B cell (primary cell): ENCODE measurements around the gene LRRC8E. TPM values are rescaled to one million over a fixed set of nuclear protein-coding genes. Genes with fewer than 3 reads are reported as not detected.
A peak's percentile ranks its signal among the peaks of the same experiment; 100 is the strongest.

Source experiments
- ATAC-seq: fragments of 200-7000 bp; cut with Tn5 transposase; one replicate; pipeline ENCODE4 v1.10.0; 2021; ENCODE audit warnings: low read depth, mild to moderate bottlenecking, moderate number of reproducible peaks, moderate library complexity
- CTCF ChIA-PET: fragments of 350-600 bp; sonication (Branson Sonifier 250); formaldehyde crosslinking; loops from one replicate; lab custom pipeline; 2021; ENCODE audit warnings: antibody characterized with exemption, inconsistent platforms; lab: Charles Lee
- POLR2A ChIA-PET: fragments of 350-600 bp; sonication (Branson Sonifier 250); formaldehyde crosslinking; loops from one replicate; lab custom pipeline; 2021; ENCODE audit warnings: antibody characterized with exemption; lab: Charles Lee
- DNase-seq: peaks from one replicate; pipeline ENCODE4 v3.0.0; 2013
- H2AFZ ChIP-seq: 2 replicates; pipeline ENCODE4 v1.6.1; 2012; ENCODE audit warnings: mild to moderate bottlenecking, low read depth, low read length; ENCODE audit not compliant: insufficient read depth, poor library complexity, severe bottlenecking
- H3K27ac ChIP-seq, 2 donors: 1 replicate in 1 of 2; 2 replicates in 1 of 2; pipeline ENCODE4 v1.5.1; 2012 to 2013; ENCODE audit warnings: low read length in 2 of 2, mild to moderate bottlenecking in 2 of 2, moderate library complexity in 1 of 2
- H3K27me3 ChIP-seq, 4 experiments: fragments of 200-600 bp in 1 of 4; sonication (generic) in 1 of 4; replicated peaks in 1 of 4; 1 replicate in 2 of 4; 2 replicates in 2 of 4; pipeline versions ENCODE4 v1.6.1 to v1.7.0; 2013 to 2016; ENCODE audit warnings: low read length in 3 of 4, mild to moderate bottlenecking in 2 of 4, mixed read lengths in 1 of 4, moderate library complexity in 1 of 4; ENCODE audit not compliant: insufficient read depth in 4 of 4, control insufficient read depth in 3 of 4; ENCODE audit errors: control extremely low read depth in 1 of 4
- H3K36me3 ChIP-seq, 2 experiments: replicated peaks in 1 of 2; 1 replicate in 1 of 2; 2 replicates in 1 of 2; pipeline versions ENCODE4 v1.6.1 to v1.7.1; 2013; ENCODE audit warnings: low read length in 1 of 2; ENCODE audit not compliant: insufficient read depth in 2 of 2, control insufficient read depth in 1 of 2; ENCODE audit errors: control extremely low read depth in 1 of 2, extremely low read depth in 1 of 2
- H3K4me1 ChIP-seq, 2 donors: fragments of 200-600 bp in 1 of 2; sonication (generic) in 1 of 2; 1 replicate in 1 of 2; 2 replicates in 1 of 2; pipeline versions ENCODE4 v1.5.1 to v1.6.1; 2013 to 2017; ENCODE audit warnings: low read length in 2 of 2; ENCODE audit not compliant: control insufficient read depth in 2 of 2, insufficient read depth in 2 of 2
- H3K4me2 ChIP-seq: replicated peaks from 2 replicates; pipeline ENCODE3; 2012; ENCODE audit warnings: mild to moderate bottlenecking, low read depth, low read length; ENCODE audit not compliant: poor library complexity, severe bottlenecking
- H3K4me3 ChIP-seq, 5 experiments: fragments of 200-600 bp in 1 of 5; sonication (generic) in 1 of 5; 1 replicate in 3 of 5; 2 replicates in 2 of 5; pipeline versions ENCODE4 v1.5.1 to v1.7.0; 2011 to 2016; ENCODE audit warnings: low read length in 4 of 5, mild to moderate bottlenecking in 4 of 5, low read depth in 2 of 5, control low read depth in 1 of 5, moderate library complexity in 1 of 5; ENCODE audit not compliant: insufficient read depth in 1 of 5; ENCODE audit errors: control extremely low read depth in 1 of 5, extremely low read depth in 1 of 5
- H3K79me2 ChIP-seq: fragments of 200-600 bp; sonication (generic); one replicate; pipeline ENCODE4 v1.6.0; 2016; ENCODE audit warnings: low read length; ENCODE audit not compliant: control insufficient read depth, insufficient read depth
- H3K9ac ChIP-seq: fragments of 200-600 bp; sonication (generic); 2 replicates; pipeline ENCODE4 v1.6.1; 2017; ENCODE audit warnings: mild to moderate bottlenecking, low read length, moderate library complexity
- H3K9me3 ChIP-seq, 3 donors: one replicate each; pipeline versions ENCODE4 v1.6.1 to v1.7.1; 2013; ENCODE audit warnings: low read length in 2 of 3; ENCODE audit not compliant: control insufficient read depth in 2 of 3, insufficient read depth in 1 of 3; ENCODE audit errors: control extremely low read depth in 1 of 3
- H4K20me1 ChIP-seq: 2 replicates; pipeline ENCODE4 v1.6.0; 2012; ENCODE audit warnings: mild to moderate bottlenecking, low read length; ENCODE audit not compliant: insufficient read depth, control insufficient read depth, poor library complexity, severe bottlenecking
- H3K27ac Mint-ChIP-seq: one replicate; pipeline ENCODE4 v1.8.0; 2021; ENCODE audit warnings: mixed read lengths
- H3K27me3 Mint-ChIP-seq: one replicate; pipeline ENCODE4 v1.8.0; 2021; ENCODE audit warnings: mixed read lengths
- H3K4me1 Mint-ChIP-seq: one replicate; pipeline ENCODE4 v1.8.0; 2021; ENCODE audit warnings: mixed read lengths
- H3K4me3 Mint-ChIP-seq: one replicate; pipeline ENCODE4 v1.8.0; 2021; ENCODE audit warnings: mixed read lengths
- H3K9me3 Mint-ChIP-seq: one replicate; pipeline ENCODE4 v1.8.0; 2022; ENCODE audit warnings: mixed read lengths; ENCODE audit not compliant: insufficient read depth
- CTCF ChIP-seq: fragments of 200-600 bp; IDR thresholded peaks from one replicate; pipeline ENCODE4 v1.8.0; 2022; ENCODE audit warnings: antibody characterized with exemption, mild to moderate bottlenecking
- EZH2 ChIP-seq: IDR thresholded peaks from 2 replicates; pipeline ENCODE4 v1.6.1; 2012; ENCODE audit warnings: borderline replicate concordance, low read depth, mild to moderate bottlenecking, moderate library complexity, low read length; ENCODE audit not compliant: insufficient read depth, poor library complexity, severe bottlenecking
- WGBS: methylation state at CpG from one replicate; pipeline ENCODE4 v1.1.5; 2013; ENCODE audit warnings: missing lambda C conversion rate; ENCODE audit not compliant: insufficient coverage; 5-methylcytosine and 5-hydroxymethylcytosine counted together
- intact Hi-C: fragments of 100-400 bp; cut with micrococcal nuclease; formaldehyde crosslinking; loops from one replicate; pipeline ENCODE4 v1.10.0; 2022
- polyA plus RNA-seq: library from polyadenylated mRNA; depleted of rRNA; stranded (reverse); fragments of >200 nt; gene quantifications from 2 replicates; pipeline ENCODE4 v1.2.3, GENCODE V29; 2012
- total RNA-seq, 2 donors: library from RNA; stranded (reverse); fragments of 120-200 nt in 1 of 2; gene quantifications; 1 replicate in 1 of 2; 2 replicates in 1 of 2; pipeline versions ENCODE4 v1.2.3 to v1.2.4, GENCODE V29; 2013 to 2022

Gene LRRC8E
- total and polyA plus RNA-seq, 2 donors (not counting 1 experiment from before 2014, with no cell fraction given) = not detected

- Histone ChIP-seq H3K9me3 (peaks cover 0 to 56% (median 0%) of the 10 kb centered on the region in 3 donors), H4K20me1 (peaks cover 11% of the 10 kb centered on the region), H3K4me2 (no peak overlapping the region), H3K36me3 (no peaks in the 10 kb centered on the region), H3K4me3 (no peak overlapping the region), H3K27me3 (peaks cover 0 to 77% (median 19%) of the 10 kb centered on the region in 4 experiments), H3K9ac (no peak overlapping the region), H3K4me1 (peaks cover 41 to 42% of the 10 kb centered on the region in 2 donors), H3K79me2 (no peaks in the 10 kb centered on the region), H2AFZ (no peak overlapping the region), H3K27ac (no peak overlapping the region)
- Mint-ChIP-seq H3K4me3 (no peak overlapping the region), H3K27me3 (peaks cover 22% of the 10 kb centered on the region), H3K9me3 (peaks cover 4% of the 10 kb centered on the region), H3K27ac (no peak overlapping the region), H3K4me1 (peaks cover 27% of the 10 kb centered on the region)
- WGBS = 90% methylated on average over 12 of the region's 12 CpGs
- CTCF ChIA-PET = no interaction called here
- DNase-seq (peak; percentile 23), ATAC-seq (no peak)
- intact Hi-C loops = no loop called here
- POLR2A ChIA-PET = interaction anchor here (0.7 kb wide), 1 partner anchor 51 kb away, joined by 3 read pairs; no protein-coding TSS in a partner anchor
- TF ChIP-seq EZH2 (no peak), CTCF (no peak)
Measured at GRCh38 chr19:7866399-7867091, 21.8 kb upstream of the LRRC8E start.

GRCh38 chr19:7867092-7867844 is 21.0 kb upstream of the LRRC8E start:
- Histone ChIP-seq H4K20me1 (peaks cover 11% of the 10 kb centered on the region), H3K4me3 (no peak overlapping the region), H3K79me2 (no peaks in the 10 kb centered on the region), H3K9me3 (peaks cover 0 to 56% (median 0%) of the 10 kb centered on the region in 3 donors), H3K27me3 (peaks cover 0 to 77% (median 19%) of the 10 kb centered on the region in 4 experiments), H2AFZ (no peak overlapping the region), H3K4me1 (peaks cover 41 to 42% of the 10 kb centered on the region in 2 donors), H3K27ac (no peak overlapping the region), H3K36me3 (no peaks in the 10 kb centered on the region), H3K9ac (no peak overlapping the region), H3K4me2 (no peak overlapping the region)
- Mint-ChIP-seq H3K27me3 (peaks cover 26% of the 10 kb centered on the region), H3K4me1 (peaks cover 31% of the 10 kb centered on the region), H3K4me3 (no peak overlapping the region), H3K9me3 (peaks cover 4% of the 10 kb centered on the region), H3K27ac (no peak overlapping the region)
- WGBS = 91% methylated on average over 9 of the region's 9 CpGs
- DNase-seq (no peak), ATAC-seq (no peak)
- ChIA-PET CTCF (no interaction called here), POLR2A (no interaction called here)
- intact Hi-C loops = no loop called here
- no peak for TF ChIP-seq EZH2
- no peak for TF ChIP-seq CTCF
